ENCODE measurements around the gene C1QL1.
A peak's percentile ranks its signal among the peaks of the same experiment; 100 is the strongest.

Gene C1QL1

DNA sequence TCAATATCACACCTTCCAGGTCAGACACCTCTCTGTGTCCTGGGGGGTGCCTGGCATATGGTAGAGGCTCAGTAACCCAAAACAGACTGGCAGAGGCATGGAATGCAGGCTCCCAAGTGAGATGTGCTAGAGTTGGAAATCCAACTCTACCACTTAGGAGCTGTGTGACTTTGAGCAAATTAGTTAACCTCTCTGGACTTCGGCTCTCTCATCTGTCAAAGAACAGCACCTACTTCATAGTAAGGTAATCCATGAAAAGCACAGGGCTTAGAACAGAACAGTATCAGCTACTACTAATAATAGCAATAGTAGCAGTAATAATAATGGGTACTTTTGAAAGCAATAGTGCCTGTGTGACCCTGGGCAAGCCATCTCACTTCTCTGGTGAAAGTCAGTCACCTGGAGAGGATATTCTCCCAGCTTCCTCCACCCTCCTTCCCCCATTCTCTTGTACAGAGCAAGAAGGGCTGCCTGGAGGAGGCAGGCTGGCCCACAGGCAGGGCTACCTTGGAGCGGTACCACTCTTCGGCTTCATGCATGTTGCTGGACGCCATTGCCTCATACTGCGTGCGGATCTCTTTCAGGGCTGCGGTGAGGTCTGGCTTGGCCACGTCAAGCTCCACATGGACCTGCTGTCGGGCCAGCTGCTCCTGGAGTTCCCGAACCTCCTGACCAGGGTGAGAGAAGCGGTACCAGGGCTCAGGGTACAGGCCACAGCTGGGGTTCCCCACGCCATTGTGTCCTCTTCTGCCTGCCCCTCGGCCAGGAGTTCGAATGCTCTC is 55.1 kb downstream of the C1QL1 start:
- DNase-seq = no peak

DNA sequence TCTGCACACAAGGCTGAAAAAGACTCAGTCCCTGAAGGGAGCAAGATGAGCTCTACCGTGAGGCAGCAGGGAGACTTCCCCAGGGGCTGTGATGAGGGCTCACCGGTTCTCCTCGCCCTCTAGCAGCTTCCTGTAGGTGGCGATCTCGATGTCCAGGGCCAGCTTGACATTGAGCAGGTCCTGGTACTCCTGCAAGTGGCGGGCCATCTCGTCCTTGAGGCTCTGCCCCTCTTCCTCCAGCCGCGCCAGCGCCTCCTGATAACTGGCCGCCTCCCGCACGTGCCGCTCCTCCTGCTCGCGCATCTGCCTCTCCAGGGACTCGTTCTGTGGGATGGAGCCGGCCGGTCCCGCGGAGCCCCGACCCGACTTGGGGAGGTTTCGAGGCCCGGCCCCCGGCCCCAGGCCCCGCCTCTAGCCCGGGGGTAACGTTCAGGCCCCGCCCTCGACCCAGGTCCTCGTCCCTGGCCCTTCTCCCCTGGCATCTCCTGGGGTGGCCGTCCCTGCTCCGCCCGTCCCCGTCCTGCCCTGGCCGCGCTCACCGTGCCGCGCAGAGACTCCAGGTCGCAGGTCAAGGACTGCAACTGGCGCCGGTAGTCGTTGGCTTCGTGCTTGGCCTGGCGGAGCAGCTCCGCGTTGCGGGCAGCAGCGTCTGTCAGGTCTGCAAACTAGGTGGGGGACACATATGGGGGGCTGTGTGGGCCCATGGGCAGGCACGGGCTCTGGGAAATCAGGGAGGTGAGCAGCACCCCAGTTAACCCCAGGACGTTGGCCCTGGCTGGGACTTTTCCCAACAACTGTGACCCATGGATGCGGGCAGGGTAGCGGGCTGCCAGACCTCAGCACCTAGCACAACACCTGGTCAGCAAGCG is 56.7 kb downstream of the C1QL1 start:
- peak; percentile 12 for DNase-seq

DNA sequence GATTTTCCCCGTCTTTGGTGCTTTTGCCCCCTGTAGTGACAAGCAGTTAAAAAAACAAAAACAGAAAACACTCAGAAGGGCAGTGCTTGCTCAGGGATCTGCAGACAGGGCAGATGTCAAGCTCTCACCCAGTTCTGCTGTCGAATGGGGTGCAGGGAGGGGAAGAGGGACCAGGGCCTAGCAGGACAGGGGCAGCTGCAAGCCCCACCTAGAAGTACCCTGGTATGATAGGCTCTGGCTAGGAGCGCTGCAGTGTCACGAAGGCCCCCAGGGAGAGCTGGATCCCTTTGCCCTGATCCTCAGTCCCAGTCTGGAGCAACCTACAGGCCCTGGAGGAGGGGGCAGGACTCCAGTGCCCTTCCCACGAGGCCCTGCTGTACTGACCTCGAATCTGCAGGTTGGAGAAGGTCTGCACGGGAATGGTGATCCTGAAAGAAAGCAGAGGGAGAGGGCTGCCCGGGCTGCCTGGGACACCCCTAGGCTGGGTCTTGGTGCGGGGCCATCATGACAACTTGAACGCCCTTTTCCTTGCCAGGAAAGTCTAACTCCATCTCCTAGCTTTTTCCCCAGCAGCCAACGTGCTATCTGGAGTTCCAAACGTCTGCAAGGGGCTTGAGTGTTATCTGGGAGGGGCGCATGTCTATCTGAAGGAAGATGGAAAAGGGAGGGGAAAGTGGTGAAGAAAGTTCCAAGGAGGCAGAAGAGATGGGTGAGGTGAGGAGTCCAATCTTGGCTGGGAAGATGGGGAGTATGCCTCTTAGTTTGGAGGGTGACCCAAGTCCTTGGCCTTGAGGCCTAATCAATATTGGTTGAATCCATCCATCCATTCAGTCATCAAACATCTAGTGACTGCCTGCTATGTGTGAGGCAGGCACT is 57.6 kb downstream of the C1QL1 start:
- DNase-seq = no peak

Measured in NCI-H226 (cell line).